ENCODE data around the gene XCR1.
"Not testable (repeated sequence)": the region's sequence is repeated elsewhere in the genome, so short reads cannot be mapped to it uniquely, and the experiment has no call there.

XCR1 gene

GRCh38 chr3:46027021-46027705 is at the start of gene XCR1:
Gene XCR1, minus strand, starts transcription at chr3:46027483. Its CDS starts 5,536 bp downstream, at chr3:46021947.
- DNase-seq, result no peak

GRCh38 chr3:46076606-46077005 is 49.3 kb upstream of the XCR1 start:
- no peak for DNase-seq

GRCh38 chr3:46075816-46076215 is 48.5 kb upstream of the XCR1 start:
- DNase-seq, result no peak

GRCh38 chr3:46071222-46071858 is 44.1 kb upstream of the XCR1 start:
- DNase-seq, result no peak

- DNase-seq, result no peak
Observed at GRCh38 chr3:46070595-46071093, 43.4 kb upstream of the XCR1 start.

- no peak for DNase-seq
Observed at GRCh38 chr3:46068501-46068900, 41.2 kb upstream of the XCR1 start.

- DNase-seq, result no peak
Observed at GRCh38 chr3:46067401-46067800, 40.1 kb upstream of the XCR1 start.

GRCh38 chr3:46065750-46066256 is 38.5 kb upstream of the XCR1 start:
- no peak for DNase-seq

- no peak for DNase-seq
Observed at GRCh38 chr3:46065294-46065705, 38.0 kb upstream of the XCR1 start.

GRCh38 chr3:46062679-46063078 is 35.4 kb upstream of the XCR1 start:
- no peak for DNase-seq

- DNase-seq, result no peak
Observed at GRCh38 chr3:46061887-46062286, 34.6 kb upstream of the XCR1 start.

GRCh38 chr3:46061108-46061720 is 33.9 kb upstream of the XCR1 start:
- no peak for DNase-seq

- DNase-seq, result no peak
Observed at GRCh38 chr3:46060551-46060950, 33.3 kb upstream of the XCR1 start.

GRCh38 chr3:46059432-46059831 is 32.1 kb upstream of the XCR1 start:
- no peak for DNase-seq

- no peak for DNase-seq
Observed at GRCh38 chr3:46058981-46059380, 31.7 kb upstream of the XCR1 start.

GRCh38 chr3:46057716-46058115 is 30.4 kb upstream of the XCR1 start:
- DNase-seq, result no peak

GRCh38 chr3:46056686-46057085 is 29.4 kb upstream of the XCR1 start:
- DNase-seq, result no peak

GRCh38 chr3:46053761-46054515 is 26.7 kb upstream of the XCR1 start:
- DNase-seq, result not testable (repeated sequence)

- not testable (repeated sequence) for DNase-seq
Observed at GRCh38 chr3:46053265-46053664, 26.0 kb upstream of the XCR1 start.

- no peak for DNase-seq
Observed at GRCh38 chr3:46052531-46052930, 25.2 kb upstream of the XCR1 start.

GRCh38 chr3:46049093-46049492 is 21.8 kb upstream of the XCR1 start:
- no peak for DNase-seq

- DNase-seq, result not testable (repeated sequence)
Observed at GRCh38 chr3:46046231-46046630, 18.9 kb upstream of the XCR1 start.

- DNase-seq, result no peak
Observed at GRCh38 chr3:46038916-46039315, 11.6 kb upstream of the XCR1 start.

Data from right forelimb (tissue), 1 donor.